Endothelial cell of umbilical vein (primary cell): ENCODE results near the gene EPB41L3. TPM values are rescaled to one million over a fixed set of nuclear protein-coding genes. Genes with fewer than 3 reads are reported as not detected.

Experiments
- BruUV-seq: library from RNA; stranded (reverse); fragments of 400-500 nt; replicated peaks from 2 replicates; lab custom pipeline; 2021; lab: Mats Ljungman, UMichigan
- CTCF ChIA-PET: fragments of 300-600, 350-600 bp; sonication (Branson Sonifier 250); formaldehyde crosslinking; loops from one replicate; lab custom pipeline; 2021; ENCODE audit warnings: antibody characterized with exemption, inconsistent platforms; lab: Charles Lee
- POLR2A ChIA-PET: fragments of 300-600, 350-600 bp; sonication (Branson Sonifier 250); formaldehyde crosslinking; loops from one replicate; lab custom pipeline; 2021; ENCODE audit warnings: antibody characterized with exemption, inconsistent platforms; lab: Charles Lee
- DNase-seq: peaks from one replicate; pipeline ENCODE4 v3.0.0-alpha.2; 2011; ENCODE audit warnings: low read depth, low spot score
- FAIRE-seq: peaks from 2 replicates; lab custom pipeline; 2011; peaks lifted over from hg19 to GRCh38; lab: Jason Lieb, UNC
- H2AFZ ChIP-seq: 2 replicates; pipeline ENCODE4 v1.6.0; 2012; ENCODE audit warnings: low read depth, low read length, control low read depth, inconsistent platforms
- H3K27ac ChIP-seq: 2 replicates; pipeline ENCODE4 v1.5.1; 2011; ENCODE audit warnings: low read depth, mild to moderate bottlenecking, control low read depth, low read length, moderate library complexity; ENCODE audit not compliant: insufficient read depth
- H3K27me3 ChIP-seq, 2 experiments: 2 replicates each; pipeline versions ENCODE4 v1.6.0 to v1.6.1; 2011; ENCODE audit warnings: low read length in 2 of 2, mixed read lengths in 1 of 2; ENCODE audit not compliant: control insufficient read depth in 2 of 2, insufficient read depth in 2 of 2
- H3K36me3 ChIP-seq, 2 experiments: 2 replicates in 1 of 2; 3 replicates in 1 of 2; pipeline ENCODE4 v1.5.1; 2011; ENCODE audit warnings: low read length in 2 of 2, mild to moderate bottlenecking in 1 of 2, moderate library complexity in 1 of 2; ENCODE audit not compliant: control insufficient read depth in 2 of 2, insufficient read depth in 2 of 2; ENCODE audit errors: extremely low read depth in 1 of 2
- H3K4me1 ChIP-seq: 3 replicates; pipeline ENCODE4 v1.5.1; 2011; ENCODE audit warnings: mild to moderate bottlenecking, low read length; ENCODE audit not compliant: control insufficient read depth, insufficient read depth; ENCODE audit errors: extremely low read depth
- H3K4me2 ChIP-seq: 2 replicates; pipeline ENCODE4 v1.6.1; 2011; ENCODE audit warnings: low read length, control low read depth, mixed read lengths; ENCODE audit not compliant: insufficient read depth
- H3K4me3 ChIP-seq, 3 experiments: fragments of 200-600 bp in 1 of 3; sonication (generic), shearing (Covaris generic) in 1 of 3; replicated peaks in 1 of 3; 2 replicates each; pipeline ENCODE4 v1.5.1; 2011 to 2016; ENCODE audit warnings: control low read depth in 3 of 3, low read length in 3 of 3, mild to moderate bottlenecking in 2 of 3, inconsistent platforms in 1 of 3, low read depth in 1 of 3, moderate library complexity in 1 of 3; ENCODE audit not compliant: insufficient read depth in 1 of 3
- H3K79me2 ChIP-seq: 2 replicates; pipeline ENCODE4 v1.6.0; 2012; ENCODE audit warnings: low read length, inconsistent platforms; ENCODE audit not compliant: control insufficient read depth, insufficient read depth
- H3K9ac ChIP-seq: replicated peaks from 2 replicates; pipeline ENCODE3; 2011; ENCODE audit warnings: low read length, control low read depth; ENCODE audit not compliant: insufficient read depth; ENCODE audit errors: extremely low read depth
- H3K9me1 ChIP-seq: replicated peaks from 3 replicates; pipeline ENCODE4 v1.6.0; 2011; ENCODE audit warnings: mild to moderate bottlenecking, low read length; ENCODE audit not compliant: control insufficient read depth, insufficient read depth; ENCODE audit errors: extremely low read depth
- H3K9me3 ChIP-seq: replicated peaks from 2 replicates; pipeline ENCODE4 v1.5.1; 2012; ENCODE audit warnings: low read length, inconsistent platforms; ENCODE audit not compliant: control insufficient read depth, insufficient read depth
- H4K20me1 ChIP-seq: replicated peaks from 2 replicates; pipeline ENCODE3; 2011; ENCODE audit warnings: mild to moderate bottlenecking, low read length; ENCODE audit not compliant: control insufficient read depth, insufficient read depth; ENCODE audit errors: extremely low read depth
- EZH2 ChIP-seq: IDR thresholded peaks from 2 replicates; pipeline ENCODE4 v1.6.1; 2012; ENCODE audit warnings: borderline replicate concordance, low read depth, mild to moderate bottlenecking, moderate library complexity, low read length, inconsistent platforms; ENCODE audit not compliant: severe bottlenecking
- FOS ChIP-seq: IDR thresholded peaks from 2 replicates; pipeline ENCODE4 v1.6.1; 2011; ENCODE audit warnings: mild to moderate bottlenecking, low read length, moderate library complexity, borderline replicate concordance; ENCODE audit not compliant: insufficient read depth
- GATA2 ChIP-seq: IDR thresholded peaks from 2 replicates; pipeline ENCODE4 v1.7.0; 2011; ENCODE audit warnings: low read depth, mild to moderate bottlenecking, moderate library complexity, mixed read lengths, low read length; ENCODE audit not compliant: insufficient read length, insufficient read depth
- JUN ChIP-seq: IDR thresholded peaks from 2 replicates; pipeline ENCODE4 v1.6.1; 2011; ENCODE audit warnings: borderline replicate concordance, low read depth; ENCODE audit not compliant: insufficient read length, insufficient read depth
- MYC ChIP-seq: IDR thresholded peaks from one replicate; pipeline ENCODE4 v1.6.1; 2011; ENCODE audit warnings: mild to moderate bottlenecking, low read depth, low read length
- POLR2A ChIP-seq: IDR thresholded peaks from 2 replicates; pipeline ENCODE4 v1.6.1; 2012; ENCODE audit warnings: low read depth, mild to moderate bottlenecking, control low read depth, low read length
- POLR2AphosphoS5 ChIP-seq: IDR thresholded peaks from 2 replicates; pipeline ENCODE4 v1.6.1; 2012; ENCODE audit warnings: low read depth, mild to moderate bottlenecking, control low read depth, low read length, moderate library complexity; ENCODE audit not compliant: insufficient read depth
- dilution Hi-C: fragments of 300-500 bp; cut with MboI; formaldehyde crosslinking; loops from one replicate; pipeline ENCODE4 v1.15.0; 2019; ENCODE audit warnings: low sequenced_read_pairs; ENCODE audit not compliant: extremely low pct_ligation_motif_present
- intact Hi-C: fragments of 100-400 bp; cut with micrococcal nuclease; formaldehyde crosslinking; loops from one replicate; pipeline ENCODE4 v1.10.0; 2022
- polyA plus RNA-seq, 4 experiments: library from polyadenylated mRNA; depleted of rRNA in 3 of 4; stranded (reverse) in 3 of 4; unstranded in 1 of 4; fragments of >200 nt; gene quantifications; 2 replicates each; pipeline versions ENCODE4 v1.2.1 to v1.2.3, GENCODE V29; 2011 to 2012; ENCODE audit warnings: missing spikeins in 1 of 4
- total RNA-seq: library from RNA; stranded (reverse); gene quantifications from 2 replicates; pipeline ENCODE4 v1.2.3, GENCODE V29; 2021
- TF ChIP-seq, protein P1 (sequence below): IDR thresholded peaks from 2 replicates; pipeline ENCODE4 v1.6.1; 2011; ENCODE audit not compliant: insufficient read depth, insufficient read length
- TF ChIP-seq, protein P2 (sequence below), 2 donors: IDR thresholded peaks; 1 replicate in 1 of 2; 2 replicates in 1 of 2; pipeline ENCODE4 v1.5.1; 2011; ENCODE audit warnings: low read length in 2 of 2, mild to moderate bottlenecking in 2 of 2, moderate library complexity in 2 of 2, control low read depth in 1 of 2, inconsistent platforms in 1 of 2, low read depth in 1 of 2; ENCODE audit not compliant: insufficient read depth in 1 of 2; ENCODE audit errors: extremely low read depth in 1 of 2

EPB41L3 gene
- total and polyA plus RNA-seq, 2 donors (not counting 3 experiments of a cell fraction or from before 2014, with no cell fraction given) = 38.9 to 114 TPM

DNA sequence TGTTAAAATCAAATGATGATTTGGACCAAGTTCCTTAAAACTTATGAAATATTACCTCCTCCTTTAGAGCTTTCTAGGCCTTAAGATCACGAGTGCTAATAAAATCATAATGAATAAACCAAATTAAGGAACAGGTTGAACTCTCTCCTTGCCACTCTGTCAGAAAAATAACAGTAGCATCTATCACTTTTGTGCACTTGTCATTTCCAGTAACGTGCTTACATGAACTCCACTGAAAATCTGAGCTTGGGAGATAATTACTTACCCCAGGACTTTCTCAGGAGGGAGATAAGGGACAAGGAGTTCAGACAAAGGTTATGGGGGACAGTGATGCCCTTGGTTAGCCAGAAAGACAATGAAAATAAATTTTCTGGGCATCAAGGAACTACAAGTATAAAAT is 36.0 kb downstream of the EPB41L3 start:
- Histone ChIP-seq H3K79me2 (peaks cover 84% of the 10 kb centered on the region), H3K27ac (no peak overlapping the region), H3K36me3 (no peaks in the 10 kb centered on the region), H3K4me2 (no peak overlapping the region), H3K4me1 (peaks cover 11% of the 10 kb centered on the region), H3K9me3 (no peaks in the 10 kb centered on the region), H3K9me1 (no peaks in the 10 kb centered on the region), H3K9ac (no peak overlapping the region), H4K20me1 (peaks cover 6% of the 10 kb centered on the region), H3K4me3 (no peak overlapping the region), H2AFZ (no peak overlapping the region), H3K27me3 (no peaks in the 10 kb centered on the region)
- intact Hi-C loops (no loop called here), dilution Hi-C loops (no loop called here)
- CTCF ChIA-PET = interaction anchor here (1.0 to 1.4 kb wide), 5 partner anchors 9 to 40 kb away, joined by 3 to 4 read pairs (median 3); no protein-coding TSS in a partner anchor
- FAIRE-seq (no peak), DNase-seq (no peak)
- POLR2A ChIA-PET = no interaction called here
- BruUV-seq = no TSS peak
- TF ChIP-seq EZH2 (no peak), GATA2 (no peak), MYC (no peak), FOS (no peak), POLR2AphosphoS5 (no peak), POLR2A (no peak), JUN (no peak)
- TF ChIP-seq, protein P1, sequence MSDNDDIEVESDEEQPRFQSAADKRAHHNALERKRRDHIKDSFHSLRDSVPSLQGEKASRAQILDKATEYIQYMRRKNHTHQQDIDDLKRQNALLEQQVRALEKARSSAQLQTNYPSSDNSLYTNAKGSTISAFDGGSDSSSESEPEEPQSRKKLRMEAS = no peak
- TF ChIP-seq, protein P2, sequence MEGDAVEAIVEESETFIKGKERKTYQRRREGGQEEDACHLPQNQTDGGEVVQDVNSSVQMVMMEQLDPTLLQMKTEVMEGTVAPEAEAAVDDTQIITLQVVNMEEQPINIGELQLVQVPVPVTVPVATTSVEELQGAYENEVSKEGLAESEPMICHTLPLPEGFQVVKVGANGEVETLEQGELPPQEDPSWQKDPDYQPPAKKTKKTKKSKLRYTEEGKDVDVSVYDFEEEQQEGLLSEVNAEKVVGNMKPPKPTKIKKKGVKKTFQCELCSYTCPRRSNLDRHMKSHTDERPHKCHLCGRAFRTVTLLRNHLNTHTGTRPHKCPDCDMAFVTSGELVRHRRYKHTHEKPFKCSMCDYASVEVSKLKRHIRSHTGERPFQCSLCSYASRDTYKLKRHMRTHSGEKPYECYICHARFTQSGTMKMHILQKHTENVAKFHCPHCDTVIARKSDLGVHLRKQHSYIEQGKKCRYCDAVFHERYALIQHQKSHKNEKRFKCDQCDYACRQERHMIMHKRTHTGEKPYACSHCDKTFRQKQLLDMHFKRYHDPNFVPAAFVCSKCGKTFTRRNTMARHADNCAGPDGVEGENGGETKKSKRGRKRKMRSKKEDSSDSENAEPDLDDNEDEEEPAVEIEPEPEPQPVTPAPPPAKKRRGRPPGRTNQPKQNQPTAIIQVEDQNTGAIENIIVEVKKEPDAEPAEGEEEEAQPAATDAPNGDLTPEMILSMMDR (IDR thresholded peaks at IDR 0.05; ENCODE audit: extremely low read depth in 1 of 2, insufficient read depth in 1 of 2, low read depth in 1 of 2, low read length in 2 of 2) = no peak
